Heart right ventricle (tissue), 16 donors: ENCODE measurements around the gene ARID5A. TPM values are rescaled to one million over a fixed set of nuclear protein-coding genes. Genes with fewer than 3 reads are reported as not detected.
"Not testable (repeated sequence)": the region's sequence is repeated elsewhere in the genome, so short reads cannot be mapped to it uniquely, and the experiment has no call there.

ENCODE experiments used
- ATAC-seq, 8 donors: fragments of 200-7000 bp; cut with Tn5 transposase; one replicate each; pipeline ENCODE4 v1.9.1; 2020; ENCODE audit warnings: mild to moderate bottlenecking in 8 of 8, moderate library complexity in 8 of 8, moderate number of reproducible peaks in 1 of 8
- DNase-seq, 2 donors: peaks; one replicate each; pipeline ENCODE4 v3.0.0-alpha.2; 2020
- H3K27ac ChIP-seq, 10 donors: fragments of 200-600 bp; sonication (generic) in 2 of 10; one replicate each; pipeline versions ENCODE4 v1.5.0 to v1.8.0; 2020 to 2022; ENCODE audit warnings: mild to moderate bottlenecking in 3 of 10
- H3K27me3 ChIP-seq, 7 donors: fragments of 200-600 bp; one replicate each; pipeline ENCODE4 v1.8.0; 2021 to 2022; ENCODE audit warnings: mild to moderate bottlenecking in 2 of 7
- H3K36me3 ChIP-seq, 9 donors: fragments of 200-600 bp; sonication (generic) in 1 of 9; one replicate each; pipeline versions ENCODE4 v1.5.0 to v1.8.0; 2020 to 2022; ENCODE audit warnings: mild to moderate bottlenecking in 2 of 9
- H3K4me1 ChIP-seq, 9 donors: fragments of 200-600 bp; sonication (generic) in 1 of 9; one replicate each; pipeline versions ENCODE4 v1.5.0 to v1.8.0; 2020 to 2022; ENCODE audit warnings: mild to moderate bottlenecking in 4 of 9
- H3K4me3 ChIP-seq, 10 donors: fragments of 200-600 bp; sonication (generic) in 2 of 10; one replicate each; pipeline versions ENCODE4 v1.5.0 to v1.8.0; 2020 to 2022; ENCODE audit warnings: mild to moderate bottlenecking in 7 of 10, moderate library complexity in 2 of 10
- H3K9me3 ChIP-seq, 11 donors: fragments of 200-600 bp in 10 of 11; sonication (generic) in 2 of 11; one replicate each; pipeline versions ENCODE4 v1.5.0 to v1.8.0; 2013 to 2022; ENCODE audit warnings: mild to moderate bottlenecking in 2 of 11, control low read depth in 1 of 11, moderate library complexity in 1 of 11
- CTCF ChIP-seq, 9 donors: fragments of 200-600 bp; sonication (generic) in 2 of 9; IDR thresholded peaks; one replicate each; pipeline versions ENCODE4 v1.5.0 to v1.8.0; 2021 to 2022; ENCODE audit warnings: antibody characterized with exemption in 9 of 9, mild to moderate bottlenecking in 5 of 9, moderate library complexity in 1 of 9
- WGBS, 2 donors: extraction: QIAGEN DNeasy Blood & Tissue Kit; methylation state at CpG; one replicate each; pipeline ENCODE4 v1.1.7; 2013; ENCODE audit warnings: inconsistent platforms in 1 of 2; 5-methylcytosine and 5-hydroxymethylcytosine counted together
- intact Hi-C, 10 donors: fragments of 100-400 bp; cut with DNase I; formaldehyde crosslinking; loops; one replicate each; pipeline versions ENCODE4 v1.11.1 to v1.14.2; 2022
- polyA plus RNA-seq, 2 donors: library from polyadenylated mRNA; stranded (reverse); fragments of 200-250 nt; gene quantifications; one replicate each; pipeline ENCODE4 v1.2.3, GENCODE V29; 2013
- total RNA-seq, 10 donors: library from RNA; stranded (reverse); fragmentation: NEBNext Ultra II Directional in 3 of 10; extraction: Animal tissue kit (Norgen Biotek cat#: 25700) in 3 of 10; gene quantifications; one replicate each; pipeline versions ENCODE4 v1.2.1 to v1.2.4, GENCODE V29; 2021 to 2023
- donor health status: Arrhythmogenic right ventricular cardiomyopathy.
- donor health status: ischemic (EF 13 %, LVEDD 7.1; RV severe dilation, severe dysfunction).
- donor health status: healthy with polysubstance abuse.
- donor health status: DM: no; HTN: yes; CAD: no.
- donor health status: DM: no; HTN: no; CAD: no.
- donor health status: ischemic (EF 25% LVEDD 6.9; RV normal size, moderate dysfunction).
- donor health status: ischemic (EF 25% LVEDD 5.7; RV mildly dilated, moderate dysfunction).
- donor health status: healthy.
- donor health status: DM: yes; HTN: yes; CAD: no.
- donor health status: Ischemic cardiomyopathy.
- donor health status: ischemic (EF 35%, LVEDD 5.7; RV mildly dilated, moderate dysfunction).
- donor health status: nonischemic (EF 11% LVEDD 7.7; RV severe dilation, severe dysfunction).
- donor health status: DM: yes; HTN: yes; CAD: no.
- donor health status: PGD.
- donor health status: ischemic (EF 29% LVEDD 5.4; RV normal size, mild dysfunction).
- donor health status: nonischemic (EF 23%, LVEDD 6.1; RV moderate dilation, normal function).

Gene ARID5A
- total and polyA plus RNA-seq, 12 donors: 12.0 to 121 (median 41.1) TPM

- peak; percentile 80 to 99 (median 96) for TF ChIP-seq CTCF (IDR thresholded peaks at IDR 0.05)
- H3K4me1 ChIP-seq: peaks cover 6 to 15% (median 12%) of the 10 kb centered on the region in 9 donors
- H3K27me3 ChIP-seq: no peaks in the 10 kb centered on the region
- H3K4me3 ChIP-seq: peak overlapping the region in 2 of 10 donors; percentile 10 to 25
- WGBS, 2 donors: 33 to 35% methylated on average over 35 of the region's 35 CpGs
- intact Hi-C loops: loop anchor here in 2 of 10 donors (1.0 to 5.0 kb wide), 2 partner anchors 27 to 82 kb away; no protein-coding TSS in a partner anchor
- peaks cover 7 to 38% (median 31%) of the 10 kb centered on the region in 9 donors for H3K36me3 ChIP-seq
- ATAC-seq (peak; percentile 49 to 81 (median 68)), DNase-seq (peak; percentile 69 to 81)
- H3K9me3 ChIP-seq: no peaks in the 10 kb centered on the region
- H3K27ac ChIP-seq: peak overlapping the region in 1 of 10 donors; percentile 21
Measured at GRCh38 chr2:96554293-96555145, 18.0 kb downstream of the ARID5A start.

GRCh38 chr2:96555146-96555610 lies 18.6 kb downstream of the ARID5A start:
- intact Hi-C loops: no loop called here
- DNase-seq (no peak), ATAC-seq (no peak)
- 78 to 82% methylated on average over 14 of the region's 14 CpGs for WGBS, 2 donors
- no peak for TF ChIP-seq CTCF (IDR thresholded peaks at IDR 0.05)
- Histone ChIP-seq H3K4me1 (peaks cover 6 to 15% (median 12%) of the 10 kb centered on the region in 9 donors), H3K4me3 (no peak overlapping the region), H3K27me3 (no peaks in the 10 kb centered on the region), H3K9me3 (no peaks in the 10 kb centered on the region), H3K36me3 (peaks cover 2 to 32% (median 24%) of the 10 kb centered on the region in 9 donors), H3K27ac (no peak overlapping the region)

DNA sequence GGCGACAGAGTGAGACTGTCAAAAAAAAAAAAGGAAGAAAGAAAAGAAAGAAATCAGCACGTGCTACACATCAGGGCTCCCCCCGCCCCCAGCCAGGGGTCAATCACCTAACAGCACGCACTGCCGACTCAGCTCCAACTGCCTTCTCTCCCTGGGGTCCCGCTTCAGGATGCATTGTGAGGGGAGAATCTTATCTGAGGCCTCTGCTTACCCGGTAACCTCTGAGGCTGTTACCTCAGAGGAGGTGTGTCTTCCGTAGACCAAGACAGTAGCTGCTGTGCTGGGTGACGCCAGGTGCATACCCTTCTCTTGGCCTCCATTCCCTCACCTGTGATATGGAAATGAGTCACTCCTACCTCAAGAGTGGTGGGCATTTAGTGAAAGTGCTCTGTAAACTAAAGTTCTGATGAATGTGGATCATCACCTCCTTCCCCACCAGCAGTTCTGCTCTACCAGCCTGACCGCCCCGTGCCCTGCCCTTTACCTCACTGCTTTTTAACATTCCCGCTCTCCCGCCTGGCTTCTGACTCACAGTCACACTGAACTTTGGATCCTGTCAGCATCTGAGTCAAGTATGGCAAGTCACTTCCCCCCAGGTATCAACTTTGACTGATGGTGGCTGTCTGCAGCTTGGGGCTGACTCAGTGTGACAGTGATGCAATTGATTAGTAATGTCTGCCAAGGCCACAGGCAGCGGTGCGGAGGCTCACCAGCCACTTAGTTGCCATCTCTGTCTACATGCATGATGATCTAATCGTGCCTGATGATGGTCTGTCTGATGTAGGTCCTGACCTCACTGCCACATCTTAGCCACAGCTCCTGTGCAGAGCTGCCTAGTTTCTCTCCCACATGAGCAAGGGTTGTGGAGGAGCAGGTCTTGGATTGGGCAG lies 20.1 kb downstream of the ARID5A start:
- Histone ChIP-seq H3K4me3 (no peak overlapping the region), H3K27me3 (no peaks in the 10 kb centered on the region), H3K4me1 (peaks cover 6 to 15% (median 12%) of the 10 kb centered on the region in 9 donors), H3K27ac (no peak overlapping the region), H3K9me3 (no peaks in the 10 kb centered on the region), H3K36me3 (peaks cover 0 to 17% (median 11%) of the 10 kb centered on the region in 9 donors)
- no peak for TF ChIP-seq CTCF (IDR thresholded peaks at IDR 0.05)
- intact Hi-C loops: no loop called here
- 79 to 84% methylated on average over 16 of the region's 16 CpGs for whole genome bisulfite sequencing, 2 donors
- DNase-seq (no peak), ATAC-seq (no peak)

DNA sequence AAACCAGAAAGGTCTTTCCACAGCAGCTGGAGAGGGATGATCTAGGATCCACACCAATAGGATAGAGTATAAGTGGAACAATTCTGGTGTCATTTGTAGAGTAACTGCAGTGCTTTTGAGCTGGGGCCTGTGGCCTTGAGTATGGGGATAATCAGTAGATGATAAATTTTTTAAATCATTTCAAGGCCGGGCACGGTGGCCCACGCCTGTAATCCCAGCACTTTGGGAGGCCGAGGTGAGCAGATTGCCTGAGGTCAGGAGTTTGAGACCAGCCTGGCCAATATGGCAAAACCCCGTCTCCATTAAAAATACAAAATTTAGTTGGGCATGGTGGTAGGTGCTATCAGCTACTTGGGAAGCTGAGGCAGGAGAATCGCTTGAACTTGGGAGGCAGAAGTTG lies 20.9 kb downstream of the ARID5A start:
- H3K4me3 ChIP-seq, H3K9me3 ChIP-seq, DNase-seq, ATAC-seq, H3K27ac ChIP-seq, H3K36me3 ChIP-seq, H3K27me3 ChIP-seq, intact Hi-C loops: not testable (repeated sequence)
- H3K4me1 ChIP-seq: peaks cover 6 to 15% (median 12%) of the 10 kb centered on the region in 9 donors
- WGBS, 2 donors: 90 to 96% methylated on average over 6 of the region's 6 CpGs
